ENCODE data around the gene RNU1-2. TPM values are rescaled to one million over a fixed set of nuclear protein-coding genes. Genes with fewer than 3 reads are reported as not detected.
A peak's percentile ranks its signal among the peaks of the same experiment; 100 is the strongest.
"Not testable (repeated sequence)": the region's sequence is repeated elsewhere in the genome, so short reads cannot be mapped to it uniquely, and the experiment has no call there.

The RNU1-2 gene
- polyA plus RNA-seq (2013, experiment 1 of 4): 2,448 TPM
- 3,281 TPM for polyA plus RNA-seq (2013, experiment 2 of 4)
- polyA plus RNA-seq (2013, experiment 3 of 4): 16,052 TPM
- 9,026 TPM for polyA plus RNA-seq (2013, experiment 4 of 4)

- WGBS, 2 experiments: 1 to 2% methylated on average over 22 to 27 of the region's 39 CpGs
- peak within 1 kb of the TSS; percentile 25 for H3K4me3 ChIP-seq (ENCODE audit: insufficient read depth, low read depth, low read length)
These were observed at the start of gene RNU1-2 for GRCh38 chr1:16895598-16896315. Gene RNU1-2 (plus strand): TSS chr1:16895980.

GRCh38 chr1:16856201-16856600 lies 39.6 kb upstream of the RNU1-2 start:
- H3K27me3 ChIP-seq (ENCODE audit: control insufficient read depth, insufficient read depth, low read length, poor library complexity, severe bottlenecking); H3K9me3 ChIP-seq (ENCODE audit: control insufficient read depth, low read length); H3K36me3 ChIP-seq (ENCODE audit: control insufficient read depth, insufficient read depth, low read length); H3K4me3 ChIP-seq (ENCODE audit: insufficient read depth, low read depth, low read length); H3K27ac ChIP-seq (ENCODE audit: insufficient read depth, low read depth, low read length, poor library complexity, severe bottlenecking); H3K4me1 ChIP-seq (ENCODE audit: control insufficient read depth, insufficient read depth, low read length): not testable (repeated sequence)
- WGBS, 2 experiments: 91% methylated on average over 1 of the region's 2 CpGs; no CpG with 5 or more reads in 1 of the 2 experiments

More at GRCh38 chr1:16895598-16896315, at the start of gene RNU1-2:
- not testable (repeated sequence) for H3K4me1 ChIP-seq (ENCODE audit: control insufficient read depth, insufficient read depth, low read length); H3K9me3 ChIP-seq (ENCODE audit: control insufficient read depth, low read length); H3K27me3 ChIP-seq (ENCODE audit: control insufficient read depth, insufficient read depth, low read length, poor library complexity, severe bottlenecking); H3K36me3 ChIP-seq (ENCODE audit: control insufficient read depth, insufficient read depth, low read length)
- peak within 1 kb of the TSS; percentile 98 for H3K27ac ChIP-seq (ENCODE audit: insufficient read depth, low read depth, low read length, poor library complexity, severe bottlenecking)

GRCh38 chr1:16859167-16860041 lies 36.4 kb upstream of the RNU1-2 start:
- not testable (repeated sequence) for H3K36me3 ChIP-seq (ENCODE audit: control insufficient read depth, insufficient read depth, low read length); H3K27me3 ChIP-seq (ENCODE audit: control insufficient read depth, insufficient read depth, low read length, poor library complexity, severe bottlenecking); H3K9me3 ChIP-seq (ENCODE audit: control insufficient read depth, low read length); H3K27ac ChIP-seq (ENCODE audit: insufficient read depth, low read depth, low read length, poor library complexity, severe bottlenecking); H3K4me1 ChIP-seq (ENCODE audit: control insufficient read depth, insufficient read depth, low read length); H3K4me3 ChIP-seq (ENCODE audit: insufficient read depth, low read depth, low read length)
- WGBS, 2 experiments: 27 to 56% methylated on average over 15 to 17 of the region's 46 CpGs

- not testable (repeated sequence) for H3K4me3 ChIP-seq (ENCODE audit: insufficient read depth, low read depth, low read length); H3K4me1 ChIP-seq (ENCODE audit: control insufficient read depth, insufficient read depth, low read length); H3K27me3 ChIP-seq (ENCODE audit: control insufficient read depth, insufficient read depth, low read length, poor library complexity, severe bottlenecking); H3K27ac ChIP-seq (ENCODE audit: insufficient read depth, low read depth, low read length, poor library complexity, severe bottlenecking); H3K36me3 ChIP-seq (ENCODE audit: control insufficient read depth, insufficient read depth, low read length); H3K9me3 ChIP-seq (ENCODE audit: control insufficient read depth, low read length)
- WGBS, 2 experiments: 47 to 54% methylated on average over 6 of the region's 9 CpGs
These were observed 35.7 kb upstream of the RNU1-2 start for GRCh38 chr1:16860048-16860447.

- not testable (repeated sequence) for H3K27me3 ChIP-seq (ENCODE audit: control insufficient read depth, insufficient read depth, low read length, poor library complexity, severe bottlenecking); H3K36me3 ChIP-seq (ENCODE audit: control insufficient read depth, insufficient read depth, low read length); H3K4me3 ChIP-seq (ENCODE audit: insufficient read depth, low read depth, low read length); H3K27ac ChIP-seq (ENCODE audit: insufficient read depth, low read depth, low read length, poor library complexity, severe bottlenecking); H3K4me1 ChIP-seq (ENCODE audit: control insufficient read depth, insufficient read depth, low read length); H3K9me3 ChIP-seq (ENCODE audit: control insufficient read depth, low read length)
- 33 to 37% methylated on average over 5 to 10 of the region's 16 CpGs for WGBS, 2 experiments
These were observed 33.9 kb upstream of the RNU1-2 start for GRCh38 chr1:16861832-16862245.

GRCh38 chr1:16862415-16862814 lies 33.4 kb upstream of the RNU1-2 start:
- H3K4me1 ChIP-seq (ENCODE audit: control insufficient read depth, insufficient read depth, low read length); H3K9me3 ChIP-seq (ENCODE audit: control insufficient read depth, low read length); H3K4me3 ChIP-seq (ENCODE audit: insufficient read depth, low read depth, low read length); H3K27me3 ChIP-seq (ENCODE audit: control insufficient read depth, insufficient read depth, low read length, poor library complexity, severe bottlenecking); H3K36me3 ChIP-seq (ENCODE audit: control insufficient read depth, insufficient read depth, low read length); H3K27ac ChIP-seq (ENCODE audit: insufficient read depth, low read depth, low read length, poor library complexity, severe bottlenecking): not testable (repeated sequence)
- WGBS, 2 experiments: 95 to 96% methylated on average over 24 to 25 of the region's 25 CpGs

GRCh38 chr1:16863024-16863423 lies 32.8 kb upstream of the RNU1-2 start:
- WGBS, 2 experiments: 91 to 97% methylated on average over 5 of the region's 11 CpGs
- not testable (repeated sequence) for H3K27me3 ChIP-seq (ENCODE audit: control insufficient read depth, insufficient read depth, low read length, poor library complexity, severe bottlenecking)

GRCh38 chr1:16866926-16867707 lies 28.7 kb upstream of the RNU1-2 start:
- peaks cover 14% of the 10 kb centered on the region for H3K27me3 ChIP-seq (ENCODE audit: control insufficient read depth, insufficient read depth, low read length, poor library complexity, severe bottlenecking)
- 32 to 39% methylated on average over 2 of the region's 6 CpGs for WGBS, 2 experiments
- H3K36me3 ChIP-seq (ENCODE audit: control insufficient read depth, insufficient read depth, low read length); H3K4me3 ChIP-seq (ENCODE audit: insufficient read depth, low read depth, low read length); H3K4me1 ChIP-seq (ENCODE audit: control insufficient read depth, insufficient read depth, low read length); H3K27ac ChIP-seq (ENCODE audit: insufficient read depth, low read depth, low read length, poor library complexity, severe bottlenecking); H3K9me3 ChIP-seq (ENCODE audit: control insufficient read depth, low read length): not testable (repeated sequence)

More at GRCh38 chr1:16863024-16863423, 32.8 kb upstream of the RNU1-2 start:
- H3K36me3 ChIP-seq (ENCODE audit: control insufficient read depth, insufficient read depth, low read length); H3K4me1 ChIP-seq (ENCODE audit: control insufficient read depth, insufficient read depth, low read length); H3K27ac ChIP-seq (ENCODE audit: insufficient read depth, low read depth, low read length, poor library complexity, severe bottlenecking); H3K9me3 ChIP-seq (ENCODE audit: control insufficient read depth, low read length); H3K4me3 ChIP-seq (ENCODE audit: insufficient read depth, low read depth, low read length): not testable (repeated sequence)

- 95 to 96% methylated on average over 4 of the region's 6 CpGs for WGBS, 2 experiments
- H3K27me3 ChIP-seq (ENCODE audit: control insufficient read depth, insufficient read depth, low read length, poor library complexity, severe bottlenecking): peaks cover 30% of the 10 kb centered on the region
- not testable (repeated sequence) for H3K27ac ChIP-seq (ENCODE audit: insufficient read depth, low read depth, low read length, poor library complexity, severe bottlenecking); H3K4me1 ChIP-seq (ENCODE audit: control insufficient read depth, insufficient read depth, low read length); H3K36me3 ChIP-seq (ENCODE audit: control insufficient read depth, insufficient read depth, low read length); H3K9me3 ChIP-seq (ENCODE audit: control insufficient read depth, low read length); H3K4me3 ChIP-seq (ENCODE audit: insufficient read depth, low read depth, low read length)
These were observed 27.0 kb upstream of the RNU1-2 start for GRCh38 chr1:16868787-16869186.

GRCh38 chr1:16869996-16870395 lies 25.8 kb upstream of the RNU1-2 start:
- peaks cover 39% of the 10 kb centered on the region for H3K27me3 ChIP-seq (ENCODE audit: control insufficient read depth, insufficient read depth, low read length, poor library complexity, severe bottlenecking)
- not testable (repeated sequence) for H3K27ac ChIP-seq (ENCODE audit: insufficient read depth, low read depth, low read length, poor library complexity, severe bottlenecking); H3K4me1 ChIP-seq (ENCODE audit: control insufficient read depth, insufficient read depth, low read length); H3K36me3 ChIP-seq (ENCODE audit: control insufficient read depth, insufficient read depth, low read length); H3K4me3 ChIP-seq (ENCODE audit: insufficient read depth, low read depth, low read length); H3K9me3 ChIP-seq (ENCODE audit: control insufficient read depth, low read length)
- WGBS, 2 experiments: 71 to 78% methylated on average over 6 of the region's 7 CpGs
